Epidermal melanocyte (primary cell): Measurements from ENCODE around the gene HAPLN3.
"Not testable (repeated sequence)": the region's sequence is repeated elsewhere in the genome, so short reads cannot be mapped to it uniquely, and the experiment has no call there.

Experiments used
- DNase-seq: peaks from one replicate; pipeline ENCODE4 v3.0.0; 2011; ENCODE audit warnings: low spot score; ENCODE audit not compliant: insufficient read length

The HAPLN3 gene

GRCh38 chr15:88894819-88895767, at the start of gene HAPLN3:
Gene HAPLN3, minus strand, starts transcription at chr15:88895544. Its CDS starts 8,246 bp downstream, at chr15:88887298.
- DNase-seq: peak; percentile 57

- no peak for DNase-seq
Measured at GRCh38 chr15:88940110-88940675, 44.8 kb upstream of the HAPLN3 start.

GRCh38 chr15:88939486-88939806, 44.1 kb upstream of the HAPLN3 start:
- DNase-seq: no peak

GRCh38 chr15:88938802-88939485, 43.6 kb upstream of the HAPLN3 start:
- DNase-seq: no peak

GRCh38 chr15:88934449-88934848, 39.1 kb upstream of the HAPLN3 start:
- DNase-seq: not testable (repeated sequence)

GRCh38 chr15:88932875-88933330, 37.6 kb upstream of the HAPLN3 start:
- DNase-seq: no peak

GRCh38 chr15:88932271-88932874, 37.0 kb upstream of the HAPLN3 start:
- peak; percentile 63 for DNase-seq

GRCh38 chr15:88930579-88930978, 35.2 kb upstream of the HAPLN3 start:
- no peak for DNase-seq

GRCh38 chr15:88929358-88930098, 34.2 kb upstream of the HAPLN3 start:
- not testable (repeated sequence) for DNase-seq

- DNase-seq: not testable (repeated sequence)
Measured at GRCh38 chr15:88928192-88928591, 32.8 kb upstream of the HAPLN3 start.

- not testable (repeated sequence) for DNase-seq
Measured at GRCh38 chr15:88925648-88926047, 30.3 kb upstream of the HAPLN3 start.

- not testable (repeated sequence) for DNase-seq
Measured at GRCh38 chr15:88920892-88921435, 25.6 kb upstream of the HAPLN3 start.

GRCh38 chr15:88920186-88920891, 25.0 kb upstream of the HAPLN3 start:
- no peak for DNase-seq

GRCh38 chr15:88918738-88919137, 23.4 kb upstream of the HAPLN3 start:
- DNase-seq: peak; percentile 64

- DNase-seq: no peak
Measured at GRCh38 chr15:88917760-88918159, 22.4 kb upstream of the HAPLN3 start.

- no peak for DNase-seq
Measured at GRCh38 chr15:88915354-88915753, 20.0 kb upstream of the HAPLN3 start.

GRCh38 chr15:88913850-88914169, 18.5 kb upstream of the HAPLN3 start:
- no peak for DNase-seq

GRCh38 chr15:88913017-88913849, 17.9 kb upstream of the HAPLN3 start, which contains the start of gene MFGE8:
Gene MFGE8, minus strand, starts transcription at chr15:88913379. Its CDS starts 60 bp downstream, at chr15:88913319.
- DNase-seq: peak; percentile 86

- DNase-seq: peak; percentile 40
Measured at GRCh38 chr15:88912500-88912921, 17.2 kb upstream of the HAPLN3 start.
